GM10266 (cell line): ENCODE measurements around the gene IGF2.
"Not testable (repeated sequence)": the region's sequence is repeated elsewhere in the genome, so short reads cannot be mapped to it uniquely, and the experiment has no call there.

Experiments
- DNase-seq: peaks from one replicate; pipeline ENCODE4 v3.0.0; 2012; ENCODE audit errors: extremely low spot score
- CTCF ChIP-seq: IDR thresholded peaks from 2 replicates; pipeline ENCODE4 v1.5.1; 2012; ENCODE audit warnings: mild to moderate bottlenecking, low read depth; ENCODE audit not compliant: control insufficient read depth, insufficient read depth; ENCODE audit errors: missing control alignments

IGF2 gene

DNA sequence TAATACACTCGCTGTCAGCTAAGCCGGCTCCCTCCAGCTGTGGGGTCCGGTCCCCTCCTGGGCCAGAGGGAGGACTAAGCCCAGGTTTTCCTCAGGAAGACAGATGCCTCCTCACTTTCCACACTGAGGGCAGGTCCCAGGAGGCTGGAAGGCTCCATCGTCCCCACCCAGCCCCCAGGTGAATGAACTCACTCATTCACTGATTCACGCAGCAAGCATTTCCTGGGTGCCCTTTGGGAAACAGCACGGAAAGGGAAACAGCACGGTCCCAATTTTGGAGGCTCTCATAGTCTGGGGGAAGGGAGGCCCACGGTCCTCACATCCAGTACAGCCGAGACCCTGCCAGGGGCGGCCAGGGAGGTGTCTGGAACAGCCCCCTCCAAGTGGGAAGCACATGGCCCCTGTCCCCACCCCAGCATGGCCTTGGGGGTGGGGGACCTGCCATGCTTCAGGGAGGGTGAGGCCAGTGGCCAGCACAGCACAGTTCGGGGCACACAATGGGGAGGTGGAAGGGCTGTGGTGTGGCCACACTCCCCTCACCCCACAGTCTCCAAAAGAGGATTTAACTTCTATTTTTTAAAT is 41.7 kb upstream of the IGF2 start:
- no peak for DNase-seq
- TF ChIP-seq CTCF = no peak

DNA sequence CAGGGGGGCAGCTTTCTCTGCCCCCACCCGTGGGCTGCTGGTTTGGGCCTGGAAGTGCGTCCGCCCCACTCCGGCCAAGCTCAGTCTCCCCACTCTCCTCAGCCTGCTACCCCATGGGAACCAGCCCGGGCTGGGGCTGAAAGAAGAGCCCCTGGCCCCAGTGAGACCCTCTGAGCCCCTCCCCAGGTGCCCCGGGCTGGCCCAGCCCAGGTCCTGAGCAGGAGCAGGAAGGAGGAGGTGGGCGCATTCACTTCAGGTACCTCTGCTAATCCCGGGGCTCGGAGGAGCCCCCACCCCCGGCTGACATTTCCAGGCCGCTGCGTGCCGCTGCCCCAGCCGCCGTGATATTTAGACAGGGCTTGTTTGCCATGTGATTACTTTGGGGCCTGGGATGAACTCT is 41.2 kb upstream of the IGF2 start:
- DNase-seq = no peak
- TF ChIP-seq CTCF = no peak

DNA sequence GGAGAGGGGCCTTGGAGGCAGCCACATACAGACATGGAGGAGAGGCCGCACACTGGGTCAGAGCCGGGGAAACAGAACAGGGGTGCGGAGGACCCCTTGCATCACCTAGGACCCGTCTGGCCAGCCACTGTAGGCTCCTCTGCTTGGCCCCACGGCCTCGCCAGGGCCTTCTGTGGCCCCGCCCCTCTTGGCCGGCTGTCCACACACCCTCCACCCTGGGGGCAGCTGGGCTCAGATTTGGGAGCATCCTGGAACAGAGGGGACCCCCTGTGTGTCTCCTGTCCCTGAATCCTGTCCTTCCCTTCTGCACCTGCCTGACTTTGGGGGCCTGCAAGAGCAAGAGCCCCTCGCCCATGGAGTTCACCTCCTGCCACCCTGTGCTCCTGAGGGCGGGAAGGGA is 40.3 kb upstream of the IGF2 start:
- TF ChIP-seq CTCF = no peak
- no peak for DNase-seq

- no peak for DNase-seq
- no peak for TF ChIP-seq CTCF
Measured at GRCh38 chr11:2178906-2179494, 39.8 kb upstream of the IGF2 start.

- DNase-seq = not testable (repeated sequence)
Measured at GRCh38 chr11:2178055-2178773, 39.0 kb upstream of the IGF2 start.

GRCh38 chr11:2177076-2177475 is 37.9 kb upstream of the IGF2 start:
- no peak for DNase-seq
- TF ChIP-seq CTCF = no peak

DNA sequence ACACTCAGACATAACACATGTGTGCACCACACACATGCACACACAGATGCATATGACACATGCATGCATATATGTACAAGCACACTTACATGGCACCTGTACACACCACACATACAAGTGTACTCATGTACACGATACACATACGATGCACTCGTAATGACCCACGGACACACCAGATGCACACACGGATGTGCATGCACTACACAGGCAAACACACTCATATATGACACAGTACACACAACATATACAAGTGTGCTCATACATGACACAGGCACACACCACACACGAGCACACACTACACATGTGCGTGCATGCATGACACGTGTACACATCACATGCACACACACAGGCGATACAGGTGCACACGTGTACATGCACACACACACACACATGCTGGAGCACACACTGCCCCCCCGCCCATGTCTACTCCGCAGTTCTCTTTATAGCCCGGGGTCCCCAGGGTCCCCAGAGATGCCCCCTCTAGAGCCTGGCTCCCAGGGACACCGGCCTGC is 37.3 kb upstream of the IGF2 start:
- no peak for TF ChIP-seq CTCF
- no peak for DNase-seq
